ENCODE data around the gene PACRG. TPM values are rescaled to one million over a fixed set of nuclear protein-coding genes. Genes with fewer than 3 reads are reported as not detected.
A peak's percentile ranks its signal among the peaks of the same experiment; 100 is the strongest.

PACRG gene
- total RNA-seq, 2 donors from 2014 or later: 13.0 TPM; not detected in 1

DNA sequence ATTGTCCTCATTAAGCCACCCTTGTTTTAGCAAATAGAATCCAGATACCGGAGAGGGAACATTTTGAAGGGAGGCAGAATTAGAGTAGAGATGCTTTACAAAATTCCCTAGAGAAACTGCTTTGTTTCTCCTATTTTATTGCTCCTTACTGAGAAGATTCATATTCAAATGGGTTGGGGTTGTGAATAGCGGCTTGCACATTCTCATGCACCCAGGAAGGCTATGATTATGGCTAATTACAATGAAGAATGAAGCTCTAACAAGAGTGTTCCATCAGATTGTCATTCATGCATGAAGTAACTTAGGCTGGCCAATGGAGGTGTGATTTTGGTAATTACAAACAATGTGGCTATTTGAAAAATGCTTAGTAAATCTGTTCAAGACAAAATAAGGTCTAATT is 129.6 kb downstream of the PACRG start:
- no peak for TF ChIP-seq CTCF (IDR thresholded peaks at IDR 0.05)
- Histone ChIP-seq H3K27me3 (replicated peaks; ENCODE audit: insufficient read depth) (no peaks in the 10 kb centered on the region), H3K4me1 (ENCODE audit: control insufficient read depth in 1 of 2, low read depth in 2 of 2) (no peaks in the 10 kb centered on the region), H3K9me3 (no peaks in the 10 kb centered on the region), H3K27ac (no peak overlapping the region), H3K4me3 (peak overlapping the region; percentile 14), H3K36me3 (no peaks in the 10 kb centered on the region)
- no peak for ATAC-seq (ENCODE audit: insufficient number of reproducible peaks, low FRiP score, low read depth)
- no peak for DNase-seq (ENCODE audit: low spot score)

- DNase-seq (ENCODE audit: low spot score) (no peak), ATAC-seq (ENCODE audit: insufficient number of reproducible peaks, low FRiP score, low read depth) (no peak)
- Histone ChIP-seq H3K4me3 (no peak overlapping the region), H3K27ac (no peak overlapping the region), H3K9me3 (no peaks in the 10 kb centered on the region), H3K4me1 (ENCODE audit: control insufficient read depth in 1 of 2, low read depth in 2 of 2) (no peaks in the 10 kb centered on the region), H3K27me3 (replicated peaks; ENCODE audit: insufficient read depth) (no peaks in the 10 kb centered on the region), H3K36me3 (no peaks in the 10 kb centered on the region)
- TF ChIP-seq CTCF (IDR thresholded peaks at IDR 0.05): no peak
These were observed 134.7 kb downstream of the PACRG start for GRCh38 chr6:162862462-162862861.

- Histone ChIP-seq H3K4me1 (ENCODE audit: control insufficient read depth in 1 of 2, low read depth in 2 of 2) (no peaks in the 10 kb centered on the region), H3K27me3 (replicated peaks; ENCODE audit: insufficient read depth) (no peaks in the 10 kb centered on the region), H3K9me3 (no peaks in the 10 kb centered on the region), H3K36me3 (no peaks in the 10 kb centered on the region), H3K27ac (no peak overlapping the region), H3K4me3 (no peak overlapping the region)
- DNase-seq (ENCODE audit: low spot score) (no peak), ATAC-seq (ENCODE audit: insufficient number of reproducible peaks, low FRiP score, low read depth) (no peak)
- no peak for TF ChIP-seq CTCF (IDR thresholded peaks at IDR 0.05)
These were observed 135.2 kb downstream of the PACRG start for GRCh38 chr6:162862941-162863340.

GRCh38 chr6:162863821-162864220 is 136.0 kb downstream of the PACRG start:
- TF ChIP-seq CTCF (IDR thresholded peaks at IDR 0.05): no peak
- Histone ChIP-seq H3K27me3 (replicated peaks; ENCODE audit: insufficient read depth) (no peaks in the 10 kb centered on the region), H3K4me1 (ENCODE audit: control insufficient read depth in 1 of 2, low read depth in 2 of 2) (no peaks in the 10 kb centered on the region), H3K9me3 (no peaks in the 10 kb centered on the region), H3K4me3 (no peak overlapping the region), H3K36me3 (no peaks in the 10 kb centered on the region), H3K27ac (no peak overlapping the region)
- DNase-seq (ENCODE audit: low spot score) (no peak), ATAC-seq (ENCODE audit: insufficient number of reproducible peaks, low FRiP score, low read depth) (no peak)

GRCh38 chr6:162864911-162865310 is 137.1 kb downstream of the PACRG start:
- TF ChIP-seq CTCF (IDR thresholded peaks at IDR 0.05): no peak
- H3K9me3 ChIP-seq: no peaks in the 10 kb centered on the region
- ATAC-seq (ENCODE audit: insufficient number of reproducible peaks, low FRiP score, low read depth): no peak
- H3K27me3 ChIP-seq (replicated peaks; ENCODE audit: insufficient read depth): no peaks in the 10 kb centered on the region
- no peak for DNase-seq (ENCODE audit: low spot score)
- no peak overlapping the region for H3K4me3 ChIP-seq
- H3K4me1 ChIP-seq (ENCODE audit: control insufficient read depth in 1 of 2, low read depth in 2 of 2): no peaks in the 10 kb centered on the region
- H3K27ac ChIP-seq: no peak overlapping the region
- no peaks in the 10 kb centered on the region for H3K36me3 ChIP-seq

All from thoracic aorta (tissue), 2 donors.